HG03565 (cell line): Measurements from ENCODE around the gene LMTK2.

ENCODE experiments used
- ATAC-seq: cut with Tn5 transposase; IDR thresholded peaks from one replicate; pipeline ENCODE4 v1.9.1; 2021; ENCODE audit warnings: mild to moderate bottlenecking, moderate library complexity; ENCODE audit not compliant: unreplicated experiment

The LMTK2 gene

DNA sequence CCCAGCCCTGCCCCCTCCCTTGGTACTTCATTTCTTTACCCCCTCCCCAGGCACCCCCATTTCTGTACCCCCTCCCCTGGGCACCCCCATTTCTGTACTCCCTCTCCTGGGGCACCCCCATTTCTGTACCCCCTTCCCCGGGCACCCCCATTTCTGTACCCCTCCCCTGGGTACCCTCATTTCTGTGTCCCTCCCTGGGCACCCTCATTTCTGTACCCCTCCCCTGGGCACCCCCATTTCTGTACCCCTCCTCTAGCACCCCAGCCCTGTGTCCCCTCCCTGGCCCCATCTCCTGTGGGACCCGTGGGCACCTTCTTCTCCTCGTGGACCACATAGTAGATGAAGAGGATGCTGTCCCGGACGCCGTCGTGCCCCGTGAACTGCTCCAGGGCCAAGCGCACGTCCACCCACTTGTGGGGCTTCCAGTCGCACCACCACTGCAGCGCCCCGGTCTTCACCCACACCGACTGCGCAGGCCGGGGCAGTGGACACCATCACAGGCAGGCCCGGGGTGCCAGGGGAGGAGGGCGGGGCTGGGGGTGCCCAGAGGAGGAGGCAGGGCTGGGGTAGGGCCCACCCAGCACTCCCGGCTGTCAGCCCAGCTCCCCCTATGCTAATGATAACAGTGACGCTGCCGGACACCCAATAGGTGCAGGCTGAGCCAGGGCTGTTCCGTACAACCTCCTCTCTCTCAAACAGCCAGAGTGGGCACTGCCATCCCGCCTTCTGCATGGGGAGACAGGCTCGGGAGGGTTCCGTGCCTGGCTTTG, 125.0 kb downstream of the LMTK2 start:
- ATAC-seq: no peak

DNA sequence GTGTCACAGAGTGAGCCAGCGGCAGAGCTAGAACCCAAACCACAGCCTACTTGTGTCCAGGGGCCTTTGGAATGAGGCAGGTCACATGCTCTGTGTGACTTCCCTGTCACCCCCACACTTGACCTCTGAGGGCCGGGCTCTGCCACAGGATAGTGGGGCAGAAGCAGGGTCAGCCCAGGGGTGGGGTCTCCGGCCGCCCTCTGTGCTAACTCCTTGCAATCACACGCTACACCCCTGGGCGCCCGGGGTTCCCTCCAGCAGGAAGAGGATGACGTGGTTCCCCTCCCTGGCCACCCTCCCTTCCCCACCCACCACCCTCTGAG, 125.6 kb downstream of the LMTK2 start:
- no peak for ATAC-seq

DNA sequence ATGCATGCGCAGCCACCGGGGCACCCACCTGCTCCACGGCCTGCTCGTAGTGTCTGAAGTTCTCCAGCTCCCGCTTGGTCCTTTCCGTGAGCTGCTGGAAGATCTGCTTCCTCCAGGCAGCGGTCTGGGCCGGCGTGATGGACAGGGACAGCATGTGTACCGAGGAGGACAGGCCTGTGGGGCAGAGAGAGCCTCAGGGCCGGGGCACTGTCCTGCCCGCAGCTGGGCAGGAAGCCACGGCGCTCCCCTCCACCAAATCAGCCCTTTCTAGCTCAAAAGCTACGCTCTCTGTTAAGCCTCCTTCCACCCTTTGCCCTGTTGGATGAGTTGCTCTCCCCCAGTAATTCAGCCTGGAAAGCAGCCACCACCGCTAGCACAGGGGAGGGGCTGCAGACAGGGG, 126.1 kb downstream of the LMTK2 start:
- no peak for ATAC-seq

DNA sequence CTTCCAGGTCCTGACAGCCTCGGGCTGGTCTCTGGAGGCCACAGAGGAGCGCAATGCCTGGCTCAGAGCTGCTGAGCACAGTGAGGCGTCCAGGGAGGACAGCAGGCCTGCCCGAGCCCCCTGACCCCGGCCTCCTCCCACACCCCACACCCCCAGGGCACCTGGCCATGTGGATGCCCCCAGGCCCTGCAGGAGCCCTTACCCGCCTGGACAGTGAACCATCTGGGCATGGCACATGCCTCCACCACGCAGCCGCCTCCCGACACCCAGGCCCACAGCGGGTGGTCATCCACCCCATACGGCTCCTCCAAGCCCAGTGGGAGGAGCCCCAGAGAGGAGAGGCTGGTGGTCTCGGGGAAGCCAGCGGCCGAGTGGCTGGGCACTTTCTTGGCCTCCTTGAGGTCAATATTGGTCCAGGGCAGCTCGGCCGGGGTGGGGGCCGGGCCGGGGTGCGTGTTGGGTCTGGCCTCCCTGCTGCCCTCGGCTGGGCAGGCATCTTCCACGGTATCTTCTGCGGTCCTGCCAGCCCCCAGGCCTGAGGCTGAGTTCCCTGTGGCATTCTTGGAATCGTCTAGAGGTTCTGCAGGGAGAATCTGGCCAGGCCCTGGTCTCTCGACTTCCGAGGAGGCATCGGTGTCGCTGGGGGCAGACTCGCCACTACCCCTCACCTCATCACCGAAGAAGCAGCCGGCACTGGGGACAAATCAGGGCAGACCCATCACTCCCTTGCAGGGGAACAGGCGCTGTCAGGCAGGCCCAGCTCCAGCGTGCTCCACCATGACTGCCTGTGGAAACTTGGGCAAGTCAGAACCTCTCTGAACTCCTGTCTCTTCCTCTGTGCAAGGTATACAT, 126.8 kb downstream of the LMTK2 start:
- ATAC-seq: no peak

DNA sequence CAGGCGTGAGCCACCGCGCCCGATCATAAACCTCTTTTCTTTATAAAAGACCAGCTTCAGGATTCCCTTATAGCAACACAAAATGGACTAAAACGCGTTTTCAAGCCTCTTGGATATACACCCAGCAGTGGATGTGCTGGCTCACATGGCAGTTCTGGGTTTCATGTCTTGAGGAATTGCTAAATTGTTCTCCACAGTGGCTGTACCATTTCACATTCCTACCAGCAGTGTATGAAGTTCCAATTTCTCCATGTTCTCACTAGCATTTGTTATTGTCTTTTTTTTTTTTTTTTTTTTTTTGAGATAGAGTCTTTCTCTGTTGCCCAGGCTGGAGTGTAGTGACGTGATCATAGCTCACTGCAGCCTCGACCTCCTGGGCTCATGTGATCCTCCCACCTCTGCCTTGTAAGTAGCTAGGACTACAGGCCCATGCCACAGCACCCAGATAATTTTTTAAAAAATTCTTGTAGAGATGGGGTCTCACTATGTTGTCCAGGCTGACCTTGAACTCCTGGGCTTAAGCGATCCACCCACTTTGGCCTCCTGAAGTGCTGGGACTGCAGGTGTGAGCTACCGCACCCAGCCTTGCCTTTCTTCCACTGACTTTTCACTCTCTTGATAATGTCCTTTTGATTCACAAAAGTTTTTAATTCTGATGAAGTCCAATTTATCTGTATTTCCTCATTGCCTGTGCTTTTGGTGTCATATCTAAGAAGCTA, 127.9 kb downstream of the LMTK2 start:
- ATAC-seq: no peak

DNA sequence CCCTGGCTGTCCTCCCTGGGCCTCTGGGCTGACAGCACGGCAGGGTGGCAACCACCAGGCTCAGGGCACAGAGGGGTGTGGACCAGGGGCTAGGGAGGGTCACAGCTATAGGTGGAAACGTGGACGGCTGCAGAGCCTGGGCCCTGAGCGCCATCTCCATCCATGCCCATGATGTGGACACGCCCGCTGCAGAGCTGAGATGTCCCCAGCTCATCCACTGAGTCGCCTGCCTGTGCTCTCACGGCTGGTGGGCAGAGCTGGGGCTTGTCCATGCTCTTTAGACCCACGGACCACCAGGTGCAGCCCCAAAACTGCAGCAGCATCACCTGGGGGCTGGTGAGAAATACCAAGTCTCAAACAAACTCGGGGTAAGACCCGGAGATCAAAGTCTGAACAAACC, 129.2 kb downstream of the LMTK2 start:
- no peak for ATAC-seq

DNA sequence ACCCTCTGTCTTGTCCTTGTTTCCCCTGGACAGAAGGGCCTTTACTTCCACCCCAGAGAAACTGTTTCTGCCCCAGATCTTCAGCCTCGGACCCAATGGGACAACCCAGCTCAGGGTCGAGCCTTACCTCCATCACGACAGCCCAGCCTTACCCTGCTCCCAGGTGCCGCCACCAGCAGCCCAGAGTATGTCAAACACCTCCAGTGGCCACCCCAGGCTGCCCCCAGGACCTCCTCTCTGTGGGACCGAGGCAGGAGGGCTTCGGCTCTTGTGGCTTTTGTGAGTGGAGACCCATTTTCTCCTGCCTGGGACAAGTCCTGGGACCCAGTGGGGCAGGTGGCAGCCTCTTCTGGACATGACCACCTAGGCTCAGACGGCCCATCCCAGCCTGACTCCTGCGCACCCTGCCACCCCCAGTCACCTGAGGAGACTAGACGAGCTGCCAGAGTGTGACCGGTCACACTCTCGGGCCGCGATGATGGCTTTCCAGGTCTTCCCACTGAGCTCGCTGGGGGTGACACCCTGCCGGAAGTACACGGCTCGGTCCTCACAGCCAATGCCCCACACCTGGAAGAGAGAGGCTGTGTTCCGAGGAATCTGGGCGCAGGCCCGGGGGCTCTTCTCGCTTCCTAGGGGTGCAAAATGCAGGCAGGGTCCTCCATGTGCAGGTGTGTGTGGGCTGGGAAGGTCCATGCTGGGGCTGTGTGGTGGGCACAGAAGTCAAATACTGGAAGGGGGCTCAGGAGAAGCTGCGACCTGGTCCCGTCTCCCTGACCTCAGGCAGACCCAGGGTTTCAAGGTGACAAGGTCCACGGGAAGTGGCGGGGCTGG, 129.9 kb downstream of the LMTK2 start:
- ATAC-seq: no peak

DNA sequence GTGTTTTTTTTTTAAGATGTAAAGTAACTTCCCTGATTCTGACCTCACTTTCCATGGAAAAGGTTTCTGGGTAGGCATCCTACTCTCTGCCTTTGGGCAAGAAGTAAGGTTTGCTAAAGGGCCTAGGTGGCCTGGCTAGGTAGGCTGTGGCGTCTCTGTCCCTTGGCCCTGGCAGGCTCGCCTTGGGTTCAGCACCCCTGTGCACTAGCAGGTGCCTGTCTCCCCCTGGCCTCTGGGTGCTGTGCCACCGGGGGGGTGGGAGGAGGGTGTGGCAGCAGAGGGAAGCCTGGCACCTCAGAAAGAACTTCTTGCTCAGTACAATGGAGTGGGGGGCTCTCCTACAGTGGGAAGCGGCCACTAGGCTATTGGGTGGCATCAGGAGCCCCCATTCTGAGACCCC, 131.4 kb downstream of the LMTK2 start:
- ATAC-seq: no peak

DNA sequence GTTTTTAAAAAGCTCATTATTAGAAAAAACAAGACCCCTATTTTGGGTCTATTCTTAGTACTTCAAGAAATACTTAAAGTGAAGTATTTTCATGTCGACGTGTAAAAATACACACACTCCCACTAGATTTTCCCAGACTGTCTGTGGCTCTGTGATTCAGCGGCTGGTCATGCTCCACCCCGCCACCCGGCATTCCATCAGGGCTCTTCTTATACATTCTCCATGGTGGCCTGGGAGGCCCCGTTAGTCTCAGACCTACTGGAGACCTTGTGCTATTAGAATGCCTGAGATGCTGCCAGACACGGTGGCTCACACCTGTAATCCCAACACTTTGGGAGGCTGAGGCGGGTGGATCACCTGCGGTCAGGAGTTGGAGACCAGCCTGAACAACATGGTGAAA, 132.3 kb downstream of the LMTK2 start:
- no peak for ATAC-seq

DNA sequence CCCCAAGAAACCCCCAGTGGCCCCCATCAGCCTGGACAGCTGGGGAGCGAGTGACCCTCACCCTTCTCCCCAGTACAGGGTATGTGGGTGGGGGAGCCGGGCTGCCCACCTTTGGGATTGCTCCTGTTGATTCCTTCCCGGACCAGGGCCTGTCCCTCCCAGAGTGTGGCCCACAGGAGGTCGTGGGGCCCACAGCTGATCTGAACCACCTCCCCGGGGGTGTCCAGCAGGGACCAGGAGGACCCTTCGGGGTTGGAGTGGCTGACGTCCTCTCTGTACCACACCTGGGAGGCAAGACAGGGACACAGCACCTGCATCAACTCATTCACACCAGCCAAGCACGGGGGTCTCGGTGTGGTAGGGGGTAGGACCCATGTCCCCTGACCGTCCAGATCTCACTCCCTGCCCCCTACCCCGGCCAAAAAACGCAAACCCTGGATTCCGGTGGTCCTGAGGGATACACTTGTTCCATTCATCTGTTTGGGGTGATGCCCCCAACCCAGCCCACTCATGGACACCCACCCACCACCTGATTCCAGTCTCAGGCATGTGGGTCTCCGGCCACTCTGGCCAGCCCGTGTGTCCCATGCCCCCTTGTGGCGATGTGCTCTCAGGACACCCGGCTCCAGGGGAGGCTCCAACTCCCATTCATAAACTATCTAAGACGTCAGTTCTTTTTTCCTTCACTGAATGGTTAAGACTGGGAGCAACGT, 134.5 kb downstream of the LMTK2 start:
- no peak for ATAC-seq

DNA sequence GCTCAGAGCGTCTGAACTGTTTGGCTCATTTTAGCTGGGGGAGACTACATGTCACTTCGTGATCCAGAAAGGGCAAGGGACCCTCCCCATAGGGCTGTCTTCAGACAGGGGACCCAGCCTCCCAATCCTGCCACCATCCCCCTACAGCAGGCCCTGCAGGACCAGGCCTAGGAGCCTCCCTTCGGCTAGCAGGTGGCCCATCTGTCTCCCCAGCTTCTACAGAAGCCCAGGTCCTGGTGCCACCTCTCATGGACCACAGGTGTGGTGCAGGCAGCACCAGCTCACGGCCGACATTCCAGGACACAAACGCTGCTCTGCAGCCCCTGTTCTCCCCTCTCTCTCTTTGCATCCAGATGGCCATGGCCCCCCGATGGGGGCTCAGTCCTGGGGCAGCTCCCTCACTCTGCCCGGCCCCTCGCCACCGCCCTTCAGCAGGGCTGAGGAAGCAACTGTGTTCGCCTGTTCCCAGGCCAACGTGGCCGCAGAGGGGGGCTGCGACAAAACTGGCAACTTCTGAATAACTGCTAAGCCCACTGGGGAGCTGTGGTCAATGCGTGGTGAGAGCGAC, 135.1 kb downstream of the LMTK2 start:
- no peak for ATAC-seq

DNA sequence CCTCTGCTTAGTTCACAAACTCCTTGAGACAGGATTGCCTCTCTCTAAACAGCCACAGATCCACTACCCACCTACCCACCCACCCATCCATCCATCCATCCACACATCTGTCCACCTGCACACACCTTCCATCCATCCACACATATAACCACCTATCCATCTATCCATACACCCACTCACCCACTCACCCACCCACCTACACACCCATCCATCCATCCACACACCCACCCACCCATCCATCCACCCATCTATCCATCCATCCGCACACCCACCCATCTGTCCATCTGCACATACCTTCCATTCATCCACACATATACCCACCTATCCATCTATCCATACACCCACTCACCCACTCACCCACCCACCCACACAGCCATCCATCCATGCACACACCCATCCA, 135.7 kb downstream of the LMTK2 start:
- ATAC-seq: no peak

DNA sequence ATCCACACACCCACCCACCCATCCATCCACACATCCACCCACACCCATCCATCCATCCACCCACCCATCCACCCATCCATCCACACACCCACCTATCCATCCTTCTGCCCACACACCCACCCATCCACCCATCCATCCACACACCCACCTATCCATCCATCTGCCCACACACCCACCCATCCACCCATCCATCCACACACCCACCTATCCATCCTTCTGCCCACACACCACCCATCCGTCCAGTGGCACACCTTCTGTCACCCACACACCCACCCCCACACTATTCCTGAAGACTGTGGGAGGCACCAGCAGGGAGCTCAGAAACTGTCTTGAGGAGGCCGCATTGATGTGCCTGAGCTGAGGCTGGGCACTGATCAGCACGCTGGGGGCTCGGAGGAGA, 136.3 kb downstream of the LMTK2 start:
- ATAC-seq: no peak

DNA sequence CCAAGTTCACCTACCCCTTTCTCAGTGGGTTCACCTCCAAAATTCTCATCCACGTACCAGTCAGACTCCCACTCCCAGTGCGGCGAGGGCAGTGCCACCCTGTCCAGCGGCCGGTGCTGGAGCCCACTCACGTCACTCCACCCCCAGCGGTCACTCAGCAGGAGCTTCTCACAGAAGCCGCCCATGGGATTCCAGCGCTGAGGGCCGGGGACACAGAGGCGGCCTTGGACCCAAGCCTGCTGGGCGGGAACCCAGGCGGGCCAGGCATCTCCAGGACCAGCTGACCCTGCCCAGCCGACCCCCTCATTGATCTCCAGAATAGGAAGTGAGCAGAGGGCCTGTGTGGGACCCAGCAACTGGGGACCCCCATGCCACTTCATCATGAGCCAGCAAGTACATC, 138.2 kb downstream of the LMTK2 start:
- no peak for ATAC-seq

DNA sequence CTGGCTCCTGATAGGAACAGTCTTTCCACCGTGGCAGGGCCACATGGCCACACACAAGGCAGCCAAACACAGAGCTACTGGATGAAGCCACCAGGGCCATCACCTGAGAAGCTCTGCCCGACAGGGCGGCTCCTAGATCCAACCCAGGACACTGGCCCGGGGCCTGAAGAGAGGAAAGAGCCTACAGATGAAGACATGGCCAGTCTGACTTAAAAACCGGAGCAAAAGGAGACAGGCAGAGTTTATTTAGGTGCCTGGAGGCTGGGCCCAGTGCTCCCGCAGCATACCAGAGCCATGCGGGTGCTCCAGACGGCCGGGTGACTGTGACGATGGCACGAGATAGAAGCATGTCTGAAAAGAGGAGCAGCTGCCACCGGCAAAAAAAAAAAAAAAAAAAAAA, 141.5 kb downstream of the LMTK2 start:
- no peak for ATAC-seq

DNA sequence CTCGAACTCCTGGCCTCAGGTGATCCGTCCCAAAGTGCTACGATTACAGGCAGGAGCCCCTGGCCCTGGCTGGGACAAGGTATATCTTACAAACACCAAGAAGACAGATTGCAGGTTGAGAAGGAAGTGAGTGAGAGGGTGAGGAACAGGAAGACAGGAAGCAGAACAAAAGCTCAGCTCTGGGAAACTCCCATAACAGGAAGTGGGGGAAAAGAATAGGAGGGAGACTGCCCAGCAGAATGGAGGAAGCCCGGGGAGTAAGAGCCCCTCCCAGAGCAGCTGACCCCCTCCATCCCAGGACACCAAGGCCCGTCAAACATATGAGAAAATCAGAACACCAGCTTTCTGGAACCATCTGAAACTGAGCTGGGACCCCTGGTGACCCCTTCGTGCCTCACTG, 142.4 kb downstream of the LMTK2 start:
- ATAC-seq: no peak

DNA sequence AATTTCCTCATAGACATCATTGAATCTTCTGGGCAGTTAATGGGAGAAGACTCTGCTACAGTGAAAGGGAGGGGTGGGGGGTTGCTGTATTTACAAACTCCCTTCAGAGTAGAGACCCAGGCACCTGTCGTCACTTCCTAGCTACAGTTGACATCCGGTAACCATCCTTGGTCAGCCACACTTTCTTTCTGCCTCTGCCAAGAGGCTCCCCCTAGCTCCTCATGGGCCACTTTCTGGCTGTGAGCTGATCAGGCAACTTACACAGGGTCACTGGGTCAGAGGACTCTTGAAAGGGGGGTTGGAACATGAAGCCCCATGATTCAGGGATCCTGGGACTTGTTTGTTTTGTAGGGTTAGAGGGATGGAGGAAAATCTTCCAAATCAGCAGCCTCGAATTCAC, 144.1 kb downstream of the LMTK2 start:
- no peak for ATAC-seq

DNA sequence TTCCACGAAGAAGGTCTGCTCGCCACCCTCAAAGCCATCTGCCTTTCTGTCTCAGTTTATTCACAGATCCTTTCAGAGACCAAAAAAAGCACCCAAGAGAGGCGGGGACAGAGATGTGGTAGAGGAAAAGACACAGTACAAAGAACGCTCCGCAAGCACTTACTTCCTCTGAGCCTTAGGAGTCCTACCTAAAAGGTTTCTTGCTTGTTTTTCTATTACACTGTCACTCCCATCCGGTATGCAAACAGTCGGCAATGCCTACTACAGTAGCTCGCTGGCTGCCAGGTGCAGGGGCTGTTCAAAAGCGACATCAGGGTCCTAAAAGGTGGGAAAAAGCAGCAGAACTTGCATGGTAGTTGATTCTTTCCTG, 144.6 kb downstream of the LMTK2 start:
- ATAC-seq: peak; percentile 24

DNA sequence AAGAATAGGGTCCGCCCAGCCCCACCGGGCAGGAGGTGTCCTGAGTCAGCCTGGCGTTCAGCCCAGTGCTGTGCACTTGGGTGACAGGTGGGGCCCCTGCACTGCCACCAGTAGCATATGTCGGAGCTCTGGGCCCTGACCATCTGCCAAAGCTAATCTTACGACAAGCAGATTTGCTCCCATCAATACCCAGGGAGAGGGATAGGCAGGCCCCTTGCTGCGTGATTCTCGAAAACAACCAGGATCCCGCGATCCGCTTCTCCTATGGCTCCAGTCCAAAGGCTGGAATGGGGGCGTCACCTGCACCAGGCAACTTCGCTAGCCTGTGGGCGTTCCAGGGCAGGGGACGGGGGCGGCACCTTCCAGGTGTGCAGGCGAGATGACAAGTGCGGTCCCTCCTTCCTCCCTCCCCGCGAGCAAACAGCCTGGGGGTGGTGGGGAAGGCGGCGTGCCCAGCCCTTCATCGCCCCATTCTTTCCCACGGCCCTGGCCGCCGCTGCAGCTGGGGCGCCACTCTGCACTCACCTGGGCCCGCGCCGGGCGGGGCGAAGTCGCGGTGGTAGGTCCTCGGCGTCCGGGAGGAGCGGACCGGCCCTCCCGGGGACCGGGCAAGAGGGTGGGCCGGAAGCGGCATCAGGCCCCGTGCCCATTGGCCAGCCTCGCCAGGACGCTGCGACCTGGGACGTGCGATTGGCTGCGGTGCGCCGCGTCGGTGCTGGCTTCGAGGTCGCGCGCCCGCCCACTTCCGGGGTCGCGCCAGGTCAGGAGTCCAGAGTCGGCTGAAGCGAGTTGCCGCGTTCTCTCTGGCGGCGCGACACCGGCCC, 145.2 kb downstream of the LMTK2 start, which contains the start of gene TECPR1:
Gene TECPR1, minus strand, starts transcription at position 632 of the 824 bp plus-strand sequence. CDS start 6,086 bp downstream, outside the sequence.
- ATAC-seq: peak; percentile 92
